ENCODE measurements around the gene EIF5AL1.

Gene EIF5AL1

GRCh38 chr10:79492839-79493238 is 19.5 kb upstream of the EIF5AL1 start:
- H3K4me3 ChIP-seq (ENCODE audit: low read length), result no peak overlapping the region
- TF ChIP-seq CTCF (conservative IDR thresholded peaks at IDR 0.05; ENCODE audit: low read depth, low read length), result no peak
- DNase-seq (ENCODE audit: low read depth), result no peak

GRCh38 chr10:79493806-79494205 is 18.5 kb upstream of the EIF5AL1 start:
- no peak for TF ChIP-seq CTCF (conservative IDR thresholded peaks at IDR 0.05; ENCODE audit: low read depth, low read length)
- H3K4me3 ChIP-seq (ENCODE audit: low read length), result no peak overlapping the region
- no peak for DNase-seq (ENCODE audit: low read depth)

GRCh38 chr10:79494871-79495705 is 17.2 kb upstream of the EIF5AL1 start:
- no peak for DNase-seq (ENCODE audit: low read depth)
- H3K4me3 ChIP-seq (ENCODE audit: low read length), result no peak overlapping the region
- no peak for TF ChIP-seq CTCF (conservative IDR thresholded peaks at IDR 0.05; ENCODE audit: low read depth, low read length)

- no peak overlapping the region for H3K4me3 ChIP-seq (ENCODE audit: low read length)
- no peak for TF ChIP-seq CTCF (conservative IDR thresholded peaks at IDR 0.05; ENCODE audit: low read depth, low read length)
- no peak for DNase-seq (ENCODE audit: low read depth)
Measured at GRCh38 chr10:79495791-79496190, 16.5 kb upstream of the EIF5AL1 start.

GRCh38 chr10:79496896-79497295 is 15.4 kb upstream of the EIF5AL1 start:
- TF ChIP-seq CTCF (conservative IDR thresholded peaks at IDR 0.05; ENCODE audit: low read depth, low read length), result no peak
- DNase-seq (ENCODE audit: low read depth), result no peak
- H3K4me3 ChIP-seq (ENCODE audit: low read length), result no peak overlapping the region

- TF ChIP-seq CTCF (conservative IDR thresholded peaks at IDR 0.05; ENCODE audit: low read depth, low read length), result no peak
- no peak for DNase-seq (ENCODE audit: low read depth)
- no peak overlapping the region for H3K4me3 ChIP-seq (ENCODE audit: low read length)
Measured at GRCh38 chr10:79498291-79498829, 14.0 kb upstream of the EIF5AL1 start.

Data from retinal pigment epithelial cell (primary cell).